Neural progenitor cell (in vitro differentiated cells): ENCODE data around the gene DLEC1. TPM values are rescaled to one million over a fixed set of nuclear protein-coding genes. Genes with fewer than 3 reads are reported as not detected.

Experiments used
- DNase-seq: peaks from one replicate; pipeline ENCODE4 v3.0.0-alpha.2; 2016; ENCODE audit warnings: low spot score
- H2AFZ ChIP-seq: fragments of 200-600 bp; sonication (generic); replicated peaks from 2 replicates; pipeline ENCODE4 v1.6.1; 2016; ENCODE audit warnings: antibody characterized with exemption
- H3F3A ChIP-seq: fragments of 200-600 bp; sonication (generic); 2 replicates; pipeline ENCODE4 v1.6.1; 2016; ENCODE audit warnings: antibody characterized with exemption, low read depth
- H3K27ac ChIP-seq: fragments of 200-600 bp; sonication (generic); 2 replicates; pipeline ENCODE4 v1.5.1; 2016; ENCODE audit warnings: mild to moderate bottlenecking
- H3K27me3 ChIP-seq: fragments of 200-600 bp; sonication (generic); 2 replicates; pipeline ENCODE4 v1.6.1; 2016; ENCODE audit warnings: mild to moderate bottlenecking, moderate library complexity
- H3K36me3 ChIP-seq: fragments of 200-600 bp; sonication (generic); 2 replicates; pipeline ENCODE4 v1.5.1; 2016
- H3K4me1 ChIP-seq: fragments of 200-600 bp; sonication (generic); 2 replicates; pipeline ENCODE4 v1.6.1; 2016; ENCODE audit warnings: mixed run types
- H3K4me2 ChIP-seq: fragments of 200-600 bp; sonication (generic); 2 replicates; pipeline ENCODE4 v1.6.1; 2016
- H3K4me3 ChIP-seq: fragments of 200-600 bp; sonication (generic); 2 replicates; pipeline ENCODE4 v1.5.1; 2016
- H3K79me2 ChIP-seq: fragments of 200-600 bp; sonication (generic); 2 replicates; pipeline ENCODE4 v1.6.1; 2016; ENCODE audit warnings: low read depth
- H3K9ac ChIP-seq: fragments of 200-600 bp; sonication (generic); 2 replicates; pipeline ENCODE4 v1.6.1; 2016
- H3K9me3 ChIP-seq: fragments of 200-600 bp; sonication (generic); 2 replicates; pipeline ENCODE4 v1.5.1; 2016; ENCODE audit warnings: low read depth
- H4K20me1 ChIP-seq: fragments of 200-600 bp; sonication (generic); 2 replicates; pipeline ENCODE4 v1.6.1; 2016; ENCODE audit warnings: low read depth
- H3K27ac Mint-ChIP-seq: 3 replicates; pipeline ENCODE4 v1.8.0; 2021; ENCODE audit warnings: mixed read lengths
- H3K27me3 Mint-ChIP-seq: 2 replicates; pipeline ENCODE4 v1.8.0; 2022; ENCODE audit warnings: low read depth, mild to moderate bottlenecking, inconsistent platforms, moderate library complexity, mixed read lengths; ENCODE audit not compliant: insufficient read depth
- H3K36me3 Mint-ChIP-seq: 3 replicates; pipeline ENCODE4 v1.8.0; 2021; ENCODE audit warnings: mixed read lengths
- H3K4me1 Mint-ChIP-seq: 3 replicates; pipeline ENCODE4 v1.8.0; 2021; ENCODE audit warnings: mixed read lengths
- H3K4me3 Mint-ChIP-seq: 3 replicates; pipeline ENCODE4 v1.8.0; 2021; ENCODE audit warnings: mild to moderate bottlenecking, moderate library complexity, mixed read lengths
- H3K9me3 Mint-ChIP-seq: 3 replicates; pipeline ENCODE4 v1.8.0; 2020; ENCODE audit warnings: mixed read lengths
- EZH2 ChIP-seq: fragments of 200-600 bp; sonication (generic); IDR thresholded peaks from 2 replicates; pipeline ENCODE4 v1.6.1; 2017; ENCODE audit warnings: antibody characterized with exemption, mild to moderate bottlenecking, moderate library complexity
- EZH2phosphoT487 ChIP-seq: fragments of 200-600 bp; sonication (generic); IDR thresholded peaks from 2 replicates; pipeline ENCODE4 v1.6.1; 2017; ENCODE audit warnings: antibody characterized with exemption
- total RNA-seq: library from RNA; depleted of rRNA; stranded (reverse); fragments of >200 nt; gene quantifications from 2 replicates; pipeline ENCODE4 v1.2.3, GENCODE V29; 2015; ENCODE audit warnings: low replicate concordance
- TF ChIP-seq, protein P1 (sequence below): fragments of 200-600 bp; sonication (generic); IDR thresholded peaks from 2 replicates; pipeline ENCODE4 v1.5.1; 2017; ENCODE audit warnings: antibody characterized with exemption, mild to moderate bottlenecking

DLEC1 gene
- total RNA-seq, 1 donor from 2014 or later: 0.60 TPM

DNA sequence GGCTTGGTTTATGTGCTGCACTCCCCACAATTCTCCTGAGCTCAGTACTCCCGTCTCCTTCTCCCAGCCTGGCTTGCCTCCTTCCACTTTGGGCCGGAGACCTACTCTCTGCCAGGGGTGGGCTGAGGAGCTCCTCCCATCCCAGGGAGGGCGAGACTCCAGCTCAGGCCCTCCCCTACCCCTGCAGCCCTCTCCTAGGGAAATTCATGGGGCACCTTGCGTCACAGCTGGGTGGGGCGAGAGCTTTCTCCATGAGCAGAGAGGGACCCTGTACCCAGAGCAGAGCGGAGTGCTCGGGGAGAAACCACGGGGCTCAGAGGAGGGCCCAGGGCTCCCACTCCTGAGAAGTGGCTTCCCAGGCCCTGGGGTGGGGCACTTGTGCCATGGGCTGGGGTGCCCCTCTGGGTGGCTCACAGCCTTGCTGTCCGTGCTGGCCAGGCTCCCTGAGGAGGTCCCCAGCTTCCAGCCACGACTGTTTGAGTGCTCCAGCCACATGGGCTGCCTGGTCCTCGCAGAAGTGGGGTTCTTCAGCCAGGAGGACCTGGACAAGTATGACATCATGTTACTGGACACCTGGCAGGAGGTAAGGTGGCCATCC lies 35.1 kb upstream of the DLEC1 start:
- no peaks in the 10 kb centered on the region for H4K20me1 ChIP-seq
- H3K36me3 Mint-ChIP-seq: no peaks in the 10 kb centered on the region
- DNase-seq: no peak
- no peaks in the 10 kb centered on the region for H3K27me3 ChIP-seq
- H3K4me2 ChIP-seq: no peak overlapping the region
- no peaks in the 10 kb centered on the region for H3K4me1 ChIP-seq
- H3K4me1 Mint-ChIP-seq: peaks cover 20% of the 10 kb centered on the region
- no peak overlapping the region for H2AFZ ChIP-seq
- no peak overlapping the region for H3K9ac ChIP-seq
- no peaks in the 10 kb centered on the region for H3K9me3 Mint-ChIP-seq
- TF ChIP-seq EZH2 (no peak), EZH2phosphoT487 (no peak)
- TF ChIP-seq, protein P1, sequence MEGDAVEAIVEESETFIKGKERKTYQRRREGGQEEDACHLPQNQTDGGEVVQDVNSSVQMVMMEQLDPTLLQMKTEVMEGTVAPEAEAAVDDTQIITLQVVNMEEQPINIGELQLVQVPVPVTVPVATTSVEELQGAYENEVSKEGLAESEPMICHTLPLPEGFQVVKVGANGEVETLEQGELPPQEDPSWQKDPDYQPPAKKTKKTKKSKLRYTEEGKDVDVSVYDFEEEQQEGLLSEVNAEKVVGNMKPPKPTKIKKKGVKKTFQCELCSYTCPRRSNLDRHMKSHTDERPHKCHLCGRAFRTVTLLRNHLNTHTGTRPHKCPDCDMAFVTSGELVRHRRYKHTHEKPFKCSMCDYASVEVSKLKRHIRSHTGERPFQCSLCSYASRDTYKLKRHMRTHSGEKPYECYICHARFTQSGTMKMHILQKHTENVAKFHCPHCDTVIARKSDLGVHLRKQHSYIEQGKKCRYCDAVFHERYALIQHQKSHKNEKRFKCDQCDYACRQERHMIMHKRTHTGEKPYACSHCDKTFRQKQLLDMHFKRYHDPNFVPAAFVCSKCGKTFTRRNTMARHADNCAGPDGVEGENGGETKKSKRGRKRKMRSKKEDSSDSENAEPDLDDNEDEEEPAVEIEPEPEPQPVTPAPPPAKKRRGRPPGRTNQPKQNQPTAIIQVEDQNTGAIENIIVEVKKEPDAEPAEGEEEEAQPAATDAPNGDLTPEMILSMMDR: no peak
- H3K4me3 Mint-ChIP-seq: no peak overlapping the region
- peak overlapping the region; percentile 38 for H3K27ac Mint-ChIP-seq
- H3K36me3 ChIP-seq: no peaks in the 10 kb centered on the region
- H3K27ac ChIP-seq: no peak overlapping the region
- H3K27me3 Mint-ChIP-seq: peaks cover 12% of the 10 kb centered on the region
- H3K4me3 ChIP-seq: no peak overlapping the region
- H3K9me3 ChIP-seq: no peaks in the 10 kb centered on the region
- H3F3A ChIP-seq: no peaks in the 10 kb centered on the region
- no peaks in the 10 kb centered on the region for H3K79me2 ChIP-seq

DNA sequence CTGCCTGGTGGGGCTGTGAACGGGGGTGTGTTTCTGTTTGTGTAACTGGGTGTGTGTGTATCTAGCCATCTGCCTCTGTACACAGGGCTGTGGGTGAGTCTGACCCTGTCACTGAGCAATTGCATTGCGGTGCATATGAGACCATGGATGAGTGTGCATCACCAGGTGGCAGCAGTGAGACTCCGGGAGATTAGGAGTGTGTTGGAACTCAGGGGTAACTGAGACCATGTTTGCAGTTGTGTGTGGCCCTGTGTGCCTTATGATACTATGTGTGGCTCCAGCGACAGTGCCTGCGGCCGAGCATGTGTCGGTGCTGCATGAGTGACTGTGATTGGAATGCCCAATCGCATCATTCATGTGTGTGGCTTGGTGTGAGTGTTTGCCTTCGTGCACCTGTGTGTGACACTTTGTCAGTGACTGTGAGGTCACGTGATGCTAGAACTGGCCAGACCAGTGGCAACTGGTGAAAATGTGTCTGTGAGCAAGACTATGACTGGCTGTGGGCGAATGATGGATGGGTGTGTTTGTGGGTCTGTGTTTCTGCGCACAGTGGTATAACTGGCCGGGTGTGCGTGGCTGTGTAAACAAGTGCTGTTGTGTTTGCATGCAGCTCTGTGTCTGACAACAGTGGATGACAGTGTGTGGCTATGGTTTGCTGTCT lies 34.5 kb upstream of the DLEC1 start:
- Histone ChIP-seq H3K27ac (no peak overlapping the region), H3K4me3 (no peak overlapping the region), H3K9ac (no peak overlapping the region), H3K27me3 (no peaks in the 10 kb centered on the region), H3K9me3 (no peaks in the 10 kb centered on the region), H4K20me1 (no peaks in the 10 kb centered on the region), H3F3A (no peaks in the 10 kb centered on the region), H3K4me1 (no peaks in the 10 kb centered on the region), H3K4me2 (no peak overlapping the region), H3K79me2 (no peaks in the 10 kb centered on the region), H3K36me3 (no peaks in the 10 kb centered on the region), H2AFZ (no peak overlapping the region)
- H3K27me3 Mint-ChIP-seq: peaks cover 12% of the 10 kb centered on the region
- DNase-seq: peak; percentile 72
- H3K27ac Mint-ChIP-seq: peak overlapping the region; percentile 15
- no peaks in the 10 kb centered on the region for H3K9me3 Mint-ChIP-seq
- TF ChIP-seq EZH2phosphoT487 (no peak), EZH2 (no peak)
- TF ChIP-seq, protein P1: peak; percentile 62
- H3K4me3 Mint-ChIP-seq: peak overlapping the region; percentile 1
- H3K4me1 Mint-ChIP-seq: peaks cover 16% of the 10 kb centered on the region
- no peaks in the 10 kb centered on the region for H3K36me3 Mint-ChIP-seq

DNA sequence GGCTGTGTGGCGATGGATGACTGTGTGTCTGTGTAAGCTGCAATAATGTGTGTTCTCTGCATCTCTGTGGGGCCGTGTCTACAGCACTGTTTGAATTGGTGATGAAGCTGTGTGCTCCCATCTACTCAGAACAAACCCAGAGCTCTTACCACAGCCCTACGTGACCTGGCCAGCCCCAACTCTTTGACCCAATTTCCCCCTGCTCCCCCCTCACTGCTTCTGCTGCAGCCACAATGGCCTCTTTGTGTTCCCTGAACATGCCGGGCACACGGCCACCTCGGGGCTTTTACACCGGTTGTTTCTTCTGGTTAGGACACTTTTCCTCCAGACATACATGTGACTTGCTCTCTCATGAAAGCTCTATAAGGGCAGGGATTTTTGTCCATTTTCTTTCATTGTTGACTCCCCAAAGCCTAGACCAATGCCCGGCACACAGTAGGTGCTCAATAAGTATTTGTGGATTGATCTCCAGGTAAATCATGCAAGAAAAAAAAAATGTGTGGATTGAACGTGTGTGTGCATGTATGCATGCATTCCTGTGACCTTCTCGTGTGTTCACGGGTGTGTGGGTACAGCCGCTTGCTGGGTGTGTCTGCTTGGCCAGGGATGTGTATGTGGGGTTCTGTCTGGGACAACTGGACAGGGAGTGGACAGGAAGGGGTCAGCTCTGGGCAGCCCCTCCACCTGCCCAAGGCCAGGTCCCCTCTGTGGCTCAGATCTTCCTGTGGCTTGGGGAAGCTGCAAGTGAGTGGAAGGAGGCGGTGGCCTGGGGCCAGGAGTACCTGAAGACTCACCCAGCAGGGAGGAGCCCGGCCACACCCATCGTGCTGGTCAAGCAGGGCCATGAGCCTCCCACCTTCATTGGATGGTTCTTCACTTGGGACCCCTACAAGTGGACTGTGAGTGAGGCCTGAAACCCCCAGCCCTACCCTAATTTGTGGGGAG lies 33.7 kb upstream of the DLEC1 start:
- no peaks in the 10 kb centered on the region for H3F3A ChIP-seq
- no peaks in the 10 kb centered on the region for H3K9me3 ChIP-seq
- no peak overlapping the region for H2AFZ ChIP-seq
- H3K4me2 ChIP-seq: no peak overlapping the region
- H3K4me3 ChIP-seq: no peak overlapping the region
- no peaks in the 10 kb centered on the region for H3K9me3 Mint-ChIP-seq
- peaks cover 10% of the 10 kb centered on the region for H3K27me3 Mint-ChIP-seq
- H3K27ac ChIP-seq: no peak overlapping the region
- H3K36me3 Mint-ChIP-seq: no peaks in the 10 kb centered on the region
- H3K27me3 ChIP-seq: no peaks in the 10 kb centered on the region
- no peaks in the 10 kb centered on the region for H4K20me1 ChIP-seq
- no peak overlapping the region for H3K9ac ChIP-seq
- H3K4me3 Mint-ChIP-seq: no peak overlapping the region
- H3K79me2 ChIP-seq: no peaks in the 10 kb centered on the region
- H3K36me3 ChIP-seq: no peaks in the 10 kb centered on the region
- no peak for DNase-seq
- peak overlapping the region; percentile 15 for H3K27ac Mint-ChIP-seq
- TF ChIP-seq EZH2phosphoT487: no peak
- TF ChIP-seq, protein P1: no peak
- no peak for TF ChIP-seq EZH2
- peaks cover 14% of the 10 kb centered on the region for H3K4me1 Mint-ChIP-seq
- H3K4me1 ChIP-seq: no peaks in the 10 kb centered on the region
